Measurements from ENCODE around the gene INSIG1. TPM values are rescaled to one million over a fixed set of nuclear protein-coding genes. Genes with fewer than 3 reads are reported as not detected.

Gene INSIG1
- total RNA-seq: 10 to 100 TPM; 38.0 to 47.3 (median 42.4) TPM
- total RNA-seq (2013): 44.3 TPM
- total RNA-seq: 74.6 to 859 (median 143) reads per million in 29 experiments

GRCh38 chr7:155297517-155298287 lies at the start of gene INSIG1:
Gene INSIG1, plus strand, starts transcription at chr7:155297878. Its CDS starts 408 bp downstream, at chr7:155298286.
- H3K27me3 ChIP-seq (replicated peaks in 1 of 2; ENCODE audit: control insufficient read depth in 2 of 2, extremely low read depth in 1 of 2, insufficient read depth in 2 of 2, low read length in 1 of 2): no peaks in the 10 kb centered on the region
- ATAC-seq (replicated peaks in 1 of 4) (peak; percentile 54 to 62 (median 59)), DNase-seq (peak; percentile 69 to 95 (median 81))
- CTCF ChIA-PET: interaction anchor here (1.5 to 4.8 kb wide), 5 partner anchors 47 to 370 kb away, joined by 5 to 33 read pairs (median 11); no protein-coding TSS in a partner anchor
- no peaks in the 10 kb centered on the region for H3K9me3 ChIP-seq
- no peaks in the 10 kb centered on the region for H3K9me3 Mint-ChIP-seq
- H3K4me1 ChIP-seq (ENCODE audit: control insufficient read depth in 1 of 2, extremely low read depth in 1 of 2, insufficient read depth in 2 of 2, low read length in 2 of 2): peaks cover 18 to 38% of the 10 kb centered on the region in 2 experiments
- no peaks in the 10 kb centered on the region for H3K27me3 Mint-ChIP-seq
- peak within 1 kb of the TSS; percentile 89 for H3K27ac ChIP-seq (ENCODE audit: low read length)
- POLR2A ChIA-PET: interaction anchor here (1.0 to 4.1 kb wide), 3 partner anchors 35 to 93 kb away, joined by 3 to 41 read pairs (median 4); no protein-coding TSS in a partner anchor
- H3K27ac Mint-ChIP-seq: peak within 1 kb of the TSS; percentile 96 to 99
- H3K4me1 Mint-ChIP-seq: peaks cover 40 to 52% (median 40%) of the 10 kb centered on the region in 3 donors
- peaks cover 0 to 7% of the 10 kb centered on the region in 2 donors for H3K36me3 ChIP-seq (ENCODE audit: control insufficient read depth in 2 of 2, extremely low read depth in 1 of 2, insufficient read depth in 1 of 2, low read length in 1 of 2)
- peak within 1 kb of the TSS; percentile 89 to 91 (median 90) for H3K4me3 Mint-ChIP-seq
- H3K4me3 ChIP-seq (ENCODE audit: control insufficient read depth in 1 of 2, extremely low read depth in 1 of 2, low read length in 1 of 2): peak within 1 kb of the TSS; percentile 63 to 71
- peaks cover 15% of the 10 kb centered on the region for H3K36me3 Mint-ChIP-seq
- under 1% methylated on average over 111 of the region's 111 CpGs for WGBS (ENCODE audit: insufficient coverage)

- no peak overlapping the region for H3K4me3 ChIP-seq (ENCODE audit: control insufficient read depth in 1 of 2, extremely low read depth in 1 of 2, low read length in 1 of 2)
- Mint-ChIP-seq H3K27me3 (peaks cover 5 to 19% of the 10 kb centered on the region in 2 donors), H3K36me3 (no peaks in the 10 kb centered on the region), H3K4me3 (no peak overlapping the region), H3K9me3 (no peaks in the 10 kb centered on the region), H3K4me1 (no peaks in the 10 kb centered on the region), H3K27ac (no peak overlapping the region)
- H3K27ac ChIP-seq (ENCODE audit: low read length): no peak overlapping the region
- H3K4me1 ChIP-seq (ENCODE audit: control insufficient read depth in 1 of 2, extremely low read depth in 1 of 2, insufficient read depth in 2 of 2, low read length in 2 of 2): no peaks in the 10 kb centered on the region
- WGBS (ENCODE audit: insufficient coverage): 78% methylated on average over 5 of the region's 10 CpGs
- DNase-seq (no peak), ATAC-seq (replicated peaks in 1 of 4) (no peak)
- H3K36me3 ChIP-seq (ENCODE audit: control insufficient read depth in 2 of 2, extremely low read depth in 1 of 2, insufficient read depth in 1 of 2, low read length in 1 of 2): no peaks in the 10 kb centered on the region
- CTCF ChIA-PET: no interaction called here
- peaks cover 0 to 36% of the 10 kb centered on the region in 2 experiments for H3K27me3 ChIP-seq (replicated peaks in 1 of 2; ENCODE audit: control insufficient read depth in 2 of 2, extremely low read depth in 1 of 2, insufficient read depth in 2 of 2, low read length in 1 of 2)
- POLR2A ChIA-PET: no interaction called here
- H3K9me3 ChIP-seq: no peaks in the 10 kb centered on the region
Measured at GRCh38 chr7:155248366-155248756, 49.3 kb upstream of the INSIG1 start.

- H3K27me3 Mint-ChIP-seq: peaks cover 9 to 13% of the 10 kb centered on the region in 2 donors
- Histone ChIP-seq H3K4me3 (ENCODE audit: control insufficient read depth in 1 of 2, extremely low read depth in 1 of 2, low read length in 1 of 2) (no peak overlapping the region), H3K27me3 (replicated peaks in 1 of 2; ENCODE audit: control insufficient read depth in 2 of 2, extremely low read depth in 1 of 2, insufficient read depth in 2 of 2, low read length in 1 of 2) (peaks cover 0 to 44% of the 10 kb centered on the region in 2 experiments), H3K36me3 (ENCODE audit: control insufficient read depth in 2 of 2, extremely low read depth in 1 of 2, insufficient read depth in 1 of 2, low read length in 1 of 2) (no peaks in the 10 kb centered on the region), H3K9me3 (no peaks in the 10 kb centered on the region), H3K4me1 (ENCODE audit: control insufficient read depth in 1 of 2, extremely low read depth in 1 of 2, insufficient read depth in 2 of 2, low read length in 2 of 2) (no peaks in the 10 kb centered on the region), H3K27ac (ENCODE audit: low read length) (no peak overlapping the region)
- WGBS (ENCODE audit: insufficient coverage): 85% methylated on average over 7 of the region's 7 CpGs
- ChIA-PET CTCF (no interaction called here), POLR2A (no interaction called here)
- H3K4me3 Mint-ChIP-seq: no peak overlapping the region
- DNase-seq: no peak
- no peak overlapping the region for H3K27ac Mint-ChIP-seq
- no peaks in the 10 kb centered on the region for H3K4me1 Mint-ChIP-seq
- H3K36me3 Mint-ChIP-seq: no peaks in the 10 kb centered on the region
- no peaks in the 10 kb centered on the region for H3K9me3 Mint-ChIP-seq
- ATAC-seq (replicated peaks in 1 of 4): no peak
Measured at GRCh38 chr7:155251831-155252230, 45.8 kb upstream of the INSIG1 start.

GRCh38 chr7:155252444-155252887 lies 45.2 kb upstream of the INSIG1 start:
- Mint-ChIP-seq H3K4me3 (no peak overlapping the region), H3K9me3 (no peaks in the 10 kb centered on the region), H3K36me3 (no peaks in the 10 kb centered on the region), H3K4me1 (no peaks in the 10 kb centered on the region), H3K27ac (no peak overlapping the region), H3K27me3 (peaks cover 9 to 13% of the 10 kb centered on the region in 2 donors)
- H3K4me1 ChIP-seq (ENCODE audit: control insufficient read depth in 1 of 2, extremely low read depth in 1 of 2, insufficient read depth in 2 of 2, low read length in 2 of 2): no peaks in the 10 kb centered on the region
- peaks cover 0 to 44% of the 10 kb centered on the region in 2 experiments for H3K27me3 ChIP-seq (replicated peaks in 1 of 2; ENCODE audit: control insufficient read depth in 2 of 2, extremely low read depth in 1 of 2, insufficient read depth in 2 of 2, low read length in 1 of 2)
- no peak overlapping the region for H3K4me3 ChIP-seq (ENCODE audit: control insufficient read depth in 1 of 2, extremely low read depth in 1 of 2, low read length in 1 of 2)
- no peak for DNase-seq
- 100% methylated on average over 1 of the region's 8 CpGs for WGBS (ENCODE audit: insufficient coverage)
- ChIA-PET POLR2A (no interaction called here), CTCF (no interaction called here)
- no peaks in the 10 kb centered on the region for H3K36me3 ChIP-seq (ENCODE audit: control insufficient read depth in 2 of 2, extremely low read depth in 1 of 2, insufficient read depth in 1 of 2, low read length in 1 of 2)
- H3K27ac ChIP-seq (ENCODE audit: low read length): no peak overlapping the region
- no peak for ATAC-seq (replicated peaks in 1 of 4)
- H3K9me3 ChIP-seq: no peaks in the 10 kb centered on the region

- H3K9me3 Mint-ChIP-seq: no peaks in the 10 kb centered on the region
- H3K4me1 Mint-ChIP-seq: no peaks in the 10 kb centered on the region
- 83% methylated on average over 23 of the region's 24 CpGs for WGBS (ENCODE audit: insufficient coverage)
- Histone ChIP-seq H3K4me3 (ENCODE audit: control insufficient read depth in 1 of 2, extremely low read depth in 1 of 2, low read length in 1 of 2) (no peak overlapping the region), H3K4me1 (ENCODE audit: control insufficient read depth in 1 of 2, extremely low read depth in 1 of 2, insufficient read depth in 2 of 2, low read length in 2 of 2) (no peaks in the 10 kb centered on the region), H3K27ac (ENCODE audit: low read length) (no peak overlapping the region), H3K27me3 (replicated peaks in 1 of 2; ENCODE audit: control insufficient read depth in 2 of 2, extremely low read depth in 1 of 2, insufficient read depth in 2 of 2, low read length in 1 of 2) (peaks cover 0 to 45% of the 10 kb centered on the region in 2 experiments), H3K9me3 (no peaks in the 10 kb centered on the region), H3K36me3 (ENCODE audit: control insufficient read depth in 2 of 2, extremely low read depth in 1 of 2, insufficient read depth in 1 of 2, low read length in 1 of 2) (no peaks in the 10 kb centered on the region)
- H3K27me3 Mint-ChIP-seq: peaks cover 9 to 13% of the 10 kb centered on the region in 2 donors
- ATAC-seq (replicated peaks in 1 of 4) (no peak), DNase-seq (no peak)
- no peak overlapping the region for H3K27ac Mint-ChIP-seq
- no peak overlapping the region for H3K4me3 Mint-ChIP-seq
- POLR2A ChIA-PET: no interaction called here
- no peaks in the 10 kb centered on the region for H3K36me3 Mint-ChIP-seq
- CTCF ChIA-PET: no interaction called here
Measured at GRCh38 chr7:155252892-155253501, 44.7 kb upstream of the INSIG1 start.

- WGBS (ENCODE audit: insufficient coverage): 94% methylated on average over 8 of the region's 8 CpGs
- CTCF ChIA-PET: no interaction called here
Measured at GRCh38 chr7:155254018-155254417, 43.7 kb upstream of the INSIG1 start.

More at GRCh38 chr7:155254018-155254417, 43.7 kb upstream of the INSIG1 start:
- peaks cover 0 to 47% of the 10 kb centered on the region in 2 experiments for H3K27me3 ChIP-seq (replicated peaks in 1 of 2; ENCODE audit: control insufficient read depth in 2 of 2, extremely low read depth in 1 of 2, insufficient read depth in 2 of 2, low read length in 1 of 2)
- no peaks in the 10 kb centered on the region for H3K4me1 ChIP-seq (ENCODE audit: control insufficient read depth in 1 of 2, extremely low read depth in 1 of 2, insufficient read depth in 2 of 2, low read length in 2 of 2)
- H3K4me3 ChIP-seq (ENCODE audit: control insufficient read depth in 1 of 2, extremely low read depth in 1 of 2, low read length in 1 of 2): no peak overlapping the region
- no peak overlapping the region for H3K27ac ChIP-seq (ENCODE audit: low read length)
- no peaks in the 10 kb centered on the region for H3K9me3 ChIP-seq
- no peak overlapping the region for H3K4me3 Mint-ChIP-seq
- no peak for DNase-seq
- no peaks in the 10 kb centered on the region for H3K36me3 Mint-ChIP-seq
- H3K4me1 Mint-ChIP-seq: no peaks in the 10 kb centered on the region
- H3K27me3 Mint-ChIP-seq: peaks cover 9 to 13% of the 10 kb centered on the region in 2 donors
- no peak overlapping the region for H3K27ac Mint-ChIP-seq
- no peaks in the 10 kb centered on the region for H3K36me3 ChIP-seq (ENCODE audit: control insufficient read depth in 2 of 2, extremely low read depth in 1 of 2, insufficient read depth in 1 of 2, low read length in 1 of 2)
- no peaks in the 10 kb centered on the region for H3K9me3 Mint-ChIP-seq
- POLR2A ChIA-PET: no interaction called here
- no peak for ATAC-seq (replicated peaks in 1 of 4)
